AG04449 (cell line): Measurements from ENCODE around the gene TRIM63.

Experiments
- CTCF ChIA-PET: fragments of 350-600 bp; formaldehyde crosslinking; extraction: SDS; loops from one replicate; lab custom pipeline; 2021; ENCODE audit warnings: antibody characterized with exemption; lab: Yijun Ruan, JAX
- POLR2A ChIA-PET: fragments of 400-600, 350-600 bp; formaldehyde crosslinking; extraction: SDS; loops from one replicate; lab custom pipeline; 2020; ENCODE audit warnings: antibody characterized with exemption, inconsistent platforms; lab: Yijun Ruan, JAX
- DNase-seq: peaks from one replicate; pipeline ENCODE4 v3.0.0-alpha.2; 2010; ENCODE audit warnings: low read depth, low spot score
- H3K4me3 ChIP-seq: 2 replicates; pipeline ENCODE4 v1.5.1; 2011; ENCODE audit warnings: low read depth, mild to moderate bottlenecking, control low read depth, low read length
- TF ChIP-seq, protein P1 (sequence below): IDR thresholded peaks from one replicate; pipeline ENCODE4 v1.5.1; 2011; ENCODE audit warnings: mild to moderate bottlenecking, moderate library complexity, low read length, control low read depth, inconsistent platforms; ENCODE audit not compliant: insufficient read depth; ENCODE audit errors: missing control alignments

Gene TRIM63

DNA sequence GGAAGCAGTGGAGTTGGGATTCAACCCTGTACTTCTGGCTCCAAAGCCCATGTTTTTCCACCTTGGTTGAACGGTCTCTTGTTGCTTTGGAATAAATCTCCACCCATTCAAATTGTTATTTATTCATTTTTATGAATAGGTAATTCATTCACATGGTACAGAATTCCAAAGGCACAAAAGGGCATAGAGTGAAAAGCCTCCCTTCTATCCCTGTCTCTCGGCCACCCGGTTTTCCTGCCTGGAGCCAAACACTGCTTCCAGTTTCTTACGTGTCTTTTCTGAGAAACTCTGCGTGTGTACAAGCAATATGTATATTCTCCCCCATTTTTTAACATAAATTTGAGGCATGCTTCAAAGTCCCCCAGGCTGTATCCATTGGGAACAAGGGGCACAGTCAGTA, 41.9 kb downstream of the TRIM63 start:
- POLR2A ChIA-PET: interaction anchor here (0.7 kb wide), 1 partner anchor 25 kb away, joined by 3 read pairs; no protein-coding TSS in a partner anchor
- H3K4me3 ChIP-seq: no peak overlapping the region
- CTCF ChIA-PET: interaction anchor here (2.8 to 8.6 kb wide), 3 partner anchors 9 to 130 kb away, joined by 14 to 69 read pairs (median 43); no protein-coding TSS in a partner anchor

DNA sequence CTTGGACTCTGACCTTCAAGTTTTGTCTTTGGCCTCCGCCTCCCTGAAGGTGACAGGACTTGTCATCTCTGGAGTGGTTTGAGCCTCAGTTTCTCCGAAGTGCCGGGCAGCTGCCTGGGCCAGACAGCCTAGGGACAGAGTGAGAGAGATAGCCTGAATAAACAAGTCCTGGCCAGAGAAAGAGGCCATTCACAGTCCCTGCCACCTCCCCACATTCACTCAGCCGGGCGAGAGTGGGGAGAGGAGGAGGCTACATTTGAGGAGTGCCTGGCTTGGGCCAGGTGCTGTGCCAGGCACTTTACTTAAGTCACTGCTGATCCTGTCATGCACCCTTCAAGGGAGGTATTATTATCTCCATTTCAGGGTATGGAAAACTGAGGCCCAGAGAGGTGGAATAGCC, 42.4 kb downstream of the TRIM63 start:
- ChIA-PET POLR2A (no interaction called here), CTCF (interaction anchor here (1.2 to 8.6 kb wide), 5 partner anchors 10 to 392 kb away, joined by 4 to 69 read pairs (median 5); no protein-coding TSS in a partner anchor)
- peak overlapping the region; percentile 49; the same call in 1 of the 2 replicates for H3K4me3 ChIP-seq
- no peak for DNase-seq
- TF ChIP-seq, protein P1, sequence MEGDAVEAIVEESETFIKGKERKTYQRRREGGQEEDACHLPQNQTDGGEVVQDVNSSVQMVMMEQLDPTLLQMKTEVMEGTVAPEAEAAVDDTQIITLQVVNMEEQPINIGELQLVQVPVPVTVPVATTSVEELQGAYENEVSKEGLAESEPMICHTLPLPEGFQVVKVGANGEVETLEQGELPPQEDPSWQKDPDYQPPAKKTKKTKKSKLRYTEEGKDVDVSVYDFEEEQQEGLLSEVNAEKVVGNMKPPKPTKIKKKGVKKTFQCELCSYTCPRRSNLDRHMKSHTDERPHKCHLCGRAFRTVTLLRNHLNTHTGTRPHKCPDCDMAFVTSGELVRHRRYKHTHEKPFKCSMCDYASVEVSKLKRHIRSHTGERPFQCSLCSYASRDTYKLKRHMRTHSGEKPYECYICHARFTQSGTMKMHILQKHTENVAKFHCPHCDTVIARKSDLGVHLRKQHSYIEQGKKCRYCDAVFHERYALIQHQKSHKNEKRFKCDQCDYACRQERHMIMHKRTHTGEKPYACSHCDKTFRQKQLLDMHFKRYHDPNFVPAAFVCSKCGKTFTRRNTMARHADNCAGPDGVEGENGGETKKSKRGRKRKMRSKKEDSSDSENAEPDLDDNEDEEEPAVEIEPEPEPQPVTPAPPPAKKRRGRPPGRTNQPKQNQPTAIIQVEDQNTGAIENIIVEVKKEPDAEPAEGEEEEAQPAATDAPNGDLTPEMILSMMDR: no peak

More for the DNA sequence above, 41.9 kb downstream of the TRIM63 start:
- TF ChIP-seq, protein P1: no peak
- DNase-seq: no peak

DNA sequence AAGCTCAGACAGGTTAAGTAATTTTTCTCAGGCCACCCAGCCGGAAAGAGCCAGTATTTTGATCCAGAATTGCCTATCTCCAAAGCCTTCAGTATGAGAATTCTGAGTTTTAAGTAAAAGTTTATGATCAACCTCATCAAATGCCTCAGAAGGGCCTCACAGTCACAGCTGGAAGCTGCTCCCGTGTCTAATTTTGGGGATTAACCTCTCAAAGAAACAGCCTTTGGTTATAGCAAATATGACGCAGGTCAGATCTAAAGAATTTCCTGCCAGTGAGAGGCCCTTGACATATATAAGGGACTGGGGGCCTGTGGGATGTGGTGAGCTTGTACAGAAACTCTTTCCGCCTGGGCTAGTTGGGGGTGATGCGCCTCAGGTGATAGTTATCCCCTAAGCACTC, 43.6 kb downstream of the TRIM63 start:
- ChIA-PET CTCF (interaction anchor here (1.2 to 8.6 kb wide), 5 partner anchors 11 to 393 kb away, joined by 4 to 69 read pairs (median 5); no protein-coding TSS in a partner anchor), POLR2A (no interaction called here)
- TF ChIP-seq, protein P1: no peak
- peak overlapping the region; percentile 49 for H3K4me3 ChIP-seq
- DNase-seq: no peak

DNA sequence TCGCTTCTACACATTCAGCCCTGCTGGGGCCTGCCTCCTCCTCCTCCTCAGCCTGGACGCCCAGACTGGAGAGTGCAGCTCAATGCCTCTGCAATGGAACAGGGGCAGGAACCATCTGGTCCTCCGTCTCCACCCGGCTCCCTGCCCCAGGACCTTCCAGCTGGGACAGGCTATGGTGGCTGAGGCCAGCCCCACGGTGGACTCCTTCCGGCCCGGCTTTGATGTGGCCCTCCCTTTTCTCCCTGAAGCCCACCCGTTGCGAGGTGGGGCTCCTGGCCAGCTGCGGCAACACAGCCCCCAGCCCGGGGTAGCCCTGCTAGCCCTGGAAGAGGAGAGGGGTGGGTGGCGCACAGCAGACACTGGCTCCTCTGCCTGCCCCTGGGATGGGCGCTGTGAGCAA, 44.4 kb downstream of the TRIM63 start:
- TF ChIP-seq, protein P1: no peak
- ChIA-PET CTCF (interaction anchor here (0.8 to 8.6 kb wide), 4 partner anchors 12 to 127 kb away, joined by 3 to 69 read pairs (median 24); partner anchors contain the start of gene PAFAH2), POLR2A (interaction anchor here (1.2 kb wide), 1 partner anchor 203 kb away, joined by 3 read pairs; the partner anchor contains the start of gene MTFR1L)
- H3K4me3 ChIP-seq: peak overlapping the region; percentile 65
- no peak for DNase-seq

DNA sequence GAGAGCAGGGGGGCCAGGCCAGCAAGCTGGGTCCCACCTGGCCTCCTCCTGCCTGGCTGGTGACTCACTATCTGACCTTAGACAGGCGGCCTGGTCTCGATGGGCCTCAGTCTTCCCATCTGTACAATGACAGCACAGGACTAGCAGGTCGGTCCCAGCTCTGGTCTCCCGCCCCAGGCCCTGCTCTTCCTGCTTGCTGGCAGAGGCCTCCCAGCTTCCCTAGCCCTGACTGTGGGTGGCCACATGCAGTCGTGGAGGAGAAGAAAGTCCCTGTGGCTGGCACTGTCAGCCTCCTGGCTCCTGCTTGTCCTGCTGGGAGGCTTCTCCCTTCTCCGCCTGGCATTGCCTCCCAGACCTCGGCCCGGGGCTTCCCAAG, 45.0 kb downstream of the TRIM63 start:
- TF ChIP-seq, protein P1: no peak
- no peak for DNase-seq
- peak overlapping the region; percentile 65 for H3K4me3 ChIP-seq
- ChIA-PET POLR2A (interaction anchor here (1.2 kb wide), 1 partner anchor 203 kb away, joined by 3 read pairs; the partner anchor contains the start of gene MTFR1L), CTCF (interaction anchor here (0.8 to 8.6 kb wide), 5 partner anchors 12 to 146 kb away, joined by 3 to 69 read pairs (median 6); partner anchors contain the start of gene PAFAH2)

DNA sequence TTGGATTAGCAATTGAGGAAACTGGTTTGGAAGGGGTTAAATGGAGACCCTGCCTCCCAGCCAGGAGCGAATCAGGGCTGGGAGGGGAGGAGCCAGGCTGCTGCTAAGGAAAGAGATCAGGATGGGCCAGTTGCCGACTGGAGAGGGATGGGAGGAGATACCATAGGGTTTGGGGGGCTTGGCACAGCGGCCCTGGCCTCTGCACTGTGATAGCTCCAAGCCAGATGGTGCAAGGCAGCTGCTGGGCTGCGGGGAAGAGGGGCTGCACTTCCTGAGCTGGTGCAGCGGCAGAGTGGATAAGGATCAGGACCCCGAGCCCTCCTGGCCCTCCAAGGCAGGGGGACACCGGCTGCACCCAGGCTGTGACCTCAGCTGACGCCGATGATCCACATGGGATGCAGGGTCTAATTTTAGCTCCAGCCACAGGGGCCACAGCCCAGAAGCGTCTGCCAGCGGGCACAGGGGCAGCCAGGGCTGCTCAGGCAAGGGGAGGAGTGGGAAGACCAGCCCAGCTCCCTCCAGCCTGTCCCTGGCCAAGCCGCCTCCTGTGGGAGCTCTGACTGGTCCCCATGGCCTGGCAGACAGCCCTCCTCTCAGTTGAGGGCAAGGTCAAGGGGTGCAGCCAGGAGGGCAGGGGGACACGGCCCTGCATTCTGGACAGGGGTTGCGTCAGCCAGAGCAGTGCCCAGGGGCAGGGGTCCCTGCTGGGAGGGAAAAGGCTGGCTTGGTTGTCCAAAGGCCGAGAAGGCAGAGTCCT, 45.6 kb downstream of the TRIM63 start, which contains the start of gene EXTL1:
EXTL1 (plus strand) TSS at position 129 of the 757 bp plus-strand sequence. CDS start 872 bp downstream, outside the sequence.
- peak within 1 kb of the TSS; percentile 65 for H3K4me3 ChIP-seq
- ChIA-PET CTCF (interaction anchor here (0.8 to 8.6 kb wide), 6 partner anchors 13 to 146 kb away, joined by 3 to 69 read pairs (median 4); partner anchors contain the start of gene PAFAH2), POLR2A (interaction anchor here (0.9 to 1.3 kb wide), 3 partner anchors 8 to 202 kb away, joined by 3 to 5 read pairs (median 4); partner anchors contain the start of gene MTFR1L)
- no peak for DNase-seq
- TF ChIP-seq, protein P1: no peak
